ENCODE data around the gene ZFP37.
"Not testable (repeated sequence)": the region's sequence is repeated elsewhere in the genome, so short reads cannot be mapped to it uniquely, and the experiment has no call there.

Gene ZFP37

GRCh38 chr9:113056191-113057106 is at the start of gene ZFP37:
ZFP37 (minus strand) TSS chr9:113056724; CDS start chr9:113056688, 36 bp downstream.
- in situ Hi-C loops (cut with MboI; ENCODE audit: low sequenced_read_pairs): no loop called here

GRCh38 chr9:113105345-113105744 is 48.8 kb upstream of the ZFP37 start:
- in situ Hi-C loops (cut with MboI; ENCODE audit: low sequenced_read_pairs): not testable (repeated sequence)

- in situ Hi-C loops (cut with MboI; ENCODE audit: low sequenced_read_pairs): no loop called here
These were observed 39.0 kb upstream of the ZFP37 start for GRCh38 chr9:113095561-113095960.

- in situ Hi-C loops (cut with MboI; ENCODE audit: low sequenced_read_pairs): not testable (repeated sequence)
These were observed 33.4 kb upstream of the ZFP37 start for GRCh38 chr9:113089924-113090323.

GRCh38 chr9:113089143-113089505 is 32.6 kb upstream of the ZFP37 start:
- in situ Hi-C loops (cut with MboI; ENCODE audit: low sequenced_read_pairs): not testable (repeated sequence)

- in situ Hi-C loops (cut with MboI; ENCODE audit: low sequenced_read_pairs): not testable (repeated sequence)
These were observed 32.1 kb upstream of the ZFP37 start for GRCh38 chr9:113088456-113089142.

- in situ Hi-C loops (cut with MboI; ENCODE audit: low sequenced_read_pairs): not testable (repeated sequence)
These were observed 6.4 kb upstream of the ZFP37 start for GRCh38 chr9:113062932-113063310.

- in situ Hi-C loops (cut with MboI; ENCODE audit: low sequenced_read_pairs): not testable (repeated sequence)
These were observed 5.9 kb upstream of the ZFP37 start for GRCh38 chr9:113062256-113062931.

- in situ Hi-C loops (cut with MboI; ENCODE audit: low sequenced_read_pairs): not testable (repeated sequence)
These were observed 4.7 kb upstream of the ZFP37 start for GRCh38 chr9:113061072-113061850.

GRCh38 chr9:113059581-113060284 is 3.2 kb upstream of the ZFP37 start:
- in situ Hi-C loops (cut with MboI; ENCODE audit: low sequenced_read_pairs): not testable (repeated sequence)

GRCh38 chr9:113057193-113057592 is 669 bp upstream of the ZFP37 start:
- in situ Hi-C loops (cut with MboI; ENCODE audit: low sequenced_read_pairs): no loop called here

GRCh38 chr9:113042884-113043657 is 13.5 kb downstream of the ZFP37 start:
- in situ Hi-C loops (cut with MboI; ENCODE audit: low sequenced_read_pairs): no loop called here

- in situ Hi-C loops (cut with MboI; ENCODE audit: low sequenced_read_pairs): no loop called here
These were observed 30.3 kb downstream of the ZFP37 start for GRCh38 chr9:113026200-113026599.

GRCh38 chr9:113018247-113018646 is 38.3 kb downstream of the ZFP37 start:
- in situ Hi-C loops (cut with MboI; ENCODE audit: low sequenced_read_pairs): no loop called here

GRCh38 chr9:113012492-113012891 is 44.0 kb downstream of the ZFP37 start:
- in situ Hi-C loops (cut with MboI; ENCODE audit: low sequenced_read_pairs): no loop called here

GRCh38 chr9:113011911-113012381 is 44.6 kb downstream of the ZFP37 start, which contains the start of gene ZNF883:
ZNF883 (minus strand) TSS chr9:113012192.
- in situ Hi-C loops (cut with MboI; ENCODE audit: low sequenced_read_pairs): no loop called here

- in situ Hi-C loops (cut with MboI; ENCODE audit: low sequenced_read_pairs): no loop called here
These were observed 50.7 kb downstream of the ZFP37 start for GRCh38 chr9:113005777-113006176.

GRCh38 chr9:112997236-112997941 is 59.1 kb downstream of the ZFP37 start:
- in situ Hi-C loops (cut with MboI; ENCODE audit: low sequenced_read_pairs): no loop called here
